ENCODE data around the gene NCKAP1.

GRCh38 chr2:182962641-182963040, 75.6 kb downstream of the NCKAP1 start:
- no peak for TF ChIP-seq GLIS3 (CRISPR knock-in tag; IDR thresholded peaks at IDR 0.05)
- TF ChIP-seq ZNF565 (CRISPR knock-in tag; conservative IDR thresholded peaks at IDR 0.05; ENCODE audit: low read depth), result no peak
- no peak for TF ChIP-seq ARNTL (CRISPR knock-in tag; IDR thresholded peaks at IDR 0.05; ENCODE audit: borderline replicate concordance, low read depth)
- no peak for TF ChIP-seq CSDC2 (CRISPR knock-in tag; IDR thresholded peaks at IDR 0.05)
- no peak for TF ChIP-seq POU6F1 (CRISPR knock-in tag; IDR thresholded peaks at IDR 0.05; ENCODE audit: borderline replicate concordance, low read depth)
- no peak for TF ChIP-seq RARB (CRISPR knock-in tag; IDR thresholded peaks at IDR 0.05)
- TF ChIP-seq PPARA (CRISPR knock-in tag; IDR thresholded peaks at IDR 0.05; ENCODE audit: borderline replicate concordance), result no peak
- TF ChIP-seq CREB5 (CRISPR knock-in tag; IDR thresholded peaks at IDR 0.05; ENCODE audit: low read depth), result no peak
